H1 (cell line): ENCODE results near the gene TWIST1. TPM values are rescaled to one million over a fixed set of nuclear protein-coding genes. Genes with fewer than 3 reads are reported as not detected.

Experiments used
- CTCF ChIA-PET: fragments of 300-600 bp; sonication (Branson Sonifier 250); formaldehyde crosslinking; loops from one replicate; lab custom pipeline; 2021; ENCODE audit not compliant: partially characterized antibody; lab: Charles Lee
- POLR2A ChIA-PET: fragments of 300-600 bp; sonication (Branson Sonifier 250); formaldehyde crosslinking; loops from one replicate; lab custom pipeline; 2021; ENCODE audit warnings: inconsistent platforms; ENCODE audit not compliant: partially characterized antibody; lab: Charles Lee
- DNase-seq, 2 experiments: peaks; one replicate each; pipeline versions ENCODE4 v3.0.0 to v3.0.0-alpha.2; 2010 to 2022; ENCODE audit warnings: low spot score in 2 of 2, low read depth in 1 of 2, mixed read lengths in 1 of 2
- FAIRE-seq: peaks from 2 replicates; lab custom pipeline; 2011; peaks lifted over from hg19 to GRCh38; lab: Jason Lieb, UNC
- H2AFZ ChIP-seq: 2 replicates; pipeline ENCODE4 v1.8.1; 2012; ENCODE audit warnings: low read length, inconsistent platforms
- H2AK5ac ChIP-seq: 2 replicates; pipeline ENCODE4 v1.6.1; 2013; ENCODE audit warnings: low read depth, low read length
- H2BK120ac ChIP-seq: replicated peaks from 2 replicates; pipeline ENCODE3; 2013; ENCODE audit warnings: low read depth, low read length, inconsistent platforms
- H2BK12ac ChIP-seq: 2 replicates; pipeline ENCODE4 v1.6.1; 2013; ENCODE audit warnings: low read depth, low read length
- H2BK15ac ChIP-seq: 2 replicates; pipeline ENCODE4 v1.6.1; 2013; ENCODE audit warnings: low read length
- H2BK20ac ChIP-seq: 2 replicates; pipeline ENCODE4 v1.6.1; 2013; ENCODE audit warnings: low read length
- H2BK5ac ChIP-seq: 2 replicates; pipeline ENCODE4 v1.6.1; 2013; ENCODE audit warnings: low read depth, low read length
- H3K14ac ChIP-seq: 2 replicates; pipeline ENCODE4 v1.6.1; 2013; ENCODE audit warnings: inconsistent platforms; ENCODE audit not compliant: insufficient read length
- H3K18ac ChIP-seq: 2 replicates; pipeline ENCODE4 v1.6.1; 2013; ENCODE audit warnings: low read length; ENCODE audit errors: extremely low read depth
- H3K23ac ChIP-seq: 2 replicates; pipeline ENCODE4 v1.6.1; 2013; ENCODE audit warnings: inconsistent platforms; ENCODE audit not compliant: insufficient read length
- H3K23me2 ChIP-seq: 2 replicates; pipeline ENCODE4 v1.6.1; 2013; ENCODE audit warnings: low read depth, low read length
- H3K27ac ChIP-seq: 2 replicates; pipeline ENCODE4 v1.6.1; 2011; ENCODE audit warnings: low read depth, low read length, inconsistent platforms
- H3K27me3 ChIP-seq, 4 experiments: replicated peaks in 1 of 4; 1 replicate in 1 of 4; 2 replicates in 3 of 4; pipeline versions ENCODE4 v1.6.1 to v1.8.1; 2011 to 2013; ENCODE audit warnings: low read length in 3 of 4, mild to moderate bottlenecking in 3 of 4, inconsistent platforms in 2 of 4, mixed read lengths in 2 of 4, moderate library complexity in 1 of 4; ENCODE audit not compliant: control insufficient read depth in 3 of 4, insufficient read depth in 3 of 4; ENCODE audit errors: extremely low read depth in 1 of 4
- H3K36me3 ChIP-seq, 4 experiments: 2 replicates each; pipeline versions ENCODE4 v1.6.1 to v1.8.1; 2011 to 2013; ENCODE audit warnings: mild to moderate bottlenecking in 4 of 4, low read length in 3 of 4, moderate library complexity in 2 of 4, control low read depth in 1 of 4, inconsistent platforms in 1 of 4; ENCODE audit not compliant: insufficient read depth in 4 of 4, control insufficient read depth in 2 of 4
- H3K4ac ChIP-seq: replicated peaks from 2 replicates; pipeline ENCODE3; 2013; ENCODE audit warnings: low read length, low read depth, mixed read lengths, inconsistent platforms; ENCODE audit not compliant: insufficient read length
- H3K4me1 ChIP-seq, 4 experiments: replicated peaks in 1 of 4; 1 replicate in 1 of 4; 2 replicates in 3 of 4; pipeline versions ENCODE4 v1.6.1 to v1.8.1; 2011 to 2013; ENCODE audit warnings: low read length in 3 of 4, inconsistent platforms in 2 of 4, mixed read lengths in 1 of 4; ENCODE audit not compliant: insufficient read depth in 4 of 4, control insufficient read depth in 3 of 4
- H3K4me2 ChIP-seq, 2 experiments: 2 replicates each; pipeline versions ENCODE4 v1.6.1 to v1.8.1; 2011 to 2013; ENCODE audit warnings: low read depth in 2 of 2, low read length in 2 of 2, control low read depth in 1 of 2, inconsistent platforms in 1 of 2, mild to moderate bottlenecking in 1 of 2; ENCODE audit not compliant: insufficient read depth in 1 of 2
- H3K4me3 ChIP-seq, 4 experiments: fragments of 200-600, 300-600 bp in 1 of 4; sonication (generic), shearing (Covaris generic), sonication (Bioruptor Twin) in 1 of 4; 2 replicates each; pipeline versions ENCODE4 v1.5.1 to v1.8.1; 2011 to 2016; ENCODE audit warnings: low read length in 4 of 4, low read depth in 3 of 4, control low read depth in 2 of 4, inconsistent platforms in 2 of 4, mild to moderate bottlenecking in 2 of 4, mixed read lengths in 1 of 4, moderate library complexity in 1 of 4; ENCODE audit not compliant: insufficient read depth in 2 of 4; ENCODE audit errors: extremely low read depth in 1 of 4
- H3K56ac ChIP-seq: replicated peaks from 2 replicates; pipeline ENCODE3; 2013; ENCODE audit warnings: low read depth, mild to moderate bottlenecking, mixed read lengths, low read length, inconsistent platforms; ENCODE audit not compliant: insufficient read length
- H3K79me1 ChIP-seq: 2 replicates; pipeline ENCODE4 v1.6.1; 2013; ENCODE audit warnings: low read depth, low read length, control low read depth
- H3K79me2 ChIP-seq, 2 experiments: 2 replicates each; pipeline versions ENCODE4 v1.6.1 to v1.8.1; 2012 to 2013; ENCODE audit warnings: low read length in 2 of 2, mild to moderate bottlenecking in 2 of 2, inconsistent platforms in 1 of 2; ENCODE audit not compliant: insufficient read depth in 2 of 2, control insufficient read depth in 1 of 2
- H3K9ac ChIP-seq, 4 experiments: replicated peaks in 1 of 4; 1 replicate in 1 of 4; 2 replicates in 3 of 4; pipeline versions ENCODE4 v1.6.1 to v1.8.1; 2011 to 2013; ENCODE audit warnings: low read depth in 3 of 4, low read length in 3 of 4, control low read depth in 2 of 4, mild to moderate bottlenecking in 2 of 4, moderate library complexity in 2 of 4, inconsistent platforms in 1 of 4; ENCODE audit errors: extremely low read depth in 1 of 4
- H3K9me3 ChIP-seq, 2 experiments: 2 replicates each; pipeline versions ENCODE4 v1.6.1 to v1.8.1; 2012 to 2013; ENCODE audit warnings: mild to moderate bottlenecking in 2 of 2, moderate library complexity in 2 of 2, control low read depth in 1 of 2, inconsistent platforms in 1 of 2, low read depth in 1 of 2, low read length in 1 of 2, mixed read lengths in 1 of 2; ENCODE audit not compliant: insufficient read depth in 2 of 2
- H4K20me1 ChIP-seq, 2 experiments: replicated peaks in 1 of 2; 2 replicates each; pipeline versions ENCODE3 to v1.8.1; 2011 to 2013; ENCODE audit warnings: inconsistent platforms in 2 of 2, low read length in 2 of 2, mild to moderate bottlenecking in 1 of 2; ENCODE audit not compliant: insufficient read depth in 2 of 2, control insufficient read depth in 1 of 2
- H4K5ac ChIP-seq: 2 replicates; pipeline ENCODE4 v1.6.1; 2013; ENCODE audit warnings: low read length, low read depth, mixed read lengths, inconsistent platforms; ENCODE audit not compliant: insufficient read length
- H4K8ac ChIP-seq: 2 replicates; pipeline ENCODE4 v1.8.0; 2013; ENCODE audit warnings: mild to moderate bottlenecking, moderate library complexity, low read length, inconsistent platforms; ENCODE audit not compliant: insufficient read depth; ENCODE audit errors: extremely low read depth
- H4K91ac ChIP-seq: replicated peaks from 2 replicates; pipeline ENCODE3; 2013; ENCODE audit warnings: low read length, mixed read lengths, inconsistent platforms; ENCODE audit not compliant: insufficient read length
- ASH2L ChIP-seq: fragments of 200-600, 300-600 bp; sonication (generic); IDR thresholded peaks from one replicate; pipeline ENCODE4 v1.7.1; 2017; ENCODE audit warnings: low read length
- CBX8 ChIP-seq: fragments of 300-800, 300-1000 bp; sonication (generic); IDR thresholded peaks from 2 replicates; pipeline ENCODE4 v1.7.1; 2016; ENCODE audit warnings: low read depth, low read length, borderline replicate concordance
- CTBP2 ChIP-seq: IDR thresholded peaks from 2 replicates; pipeline ENCODE4 v1.7.0; 2011; ENCODE audit warnings: borderline replicate concordance, mild to moderate bottlenecking, moderate library complexity, mixed read lengths, low read length; ENCODE audit not compliant: insufficient read depth, insufficient read length
- EGR1 ChIP-seq: IDR thresholded peaks from 2 replicates; pipeline ENCODE4 v1.6.1; 2011; ENCODE audit warnings: low read depth, low read length, borderline replicate concordance
- EZH2 ChIP-seq: fragments of 200-600 bp; sonication (generic); IDR thresholded peaks from 2 replicates; pipeline ENCODE4 v1.7.1; 2012; ENCODE audit warnings: low read depth, mild to moderate bottlenecking, moderate library complexity, low read length, inconsistent platforms; ENCODE audit not compliant: severe bottlenecking
- SIRT6 ChIP-seq: IDR thresholded peaks from one replicate; pipeline ENCODE4 v1.7.1; 2012; ENCODE audit warnings: low read length, inconsistent platforms
- SUZ12 ChIP-seq: fragments of 200-600 bp; sonication (generic); IDR thresholded peaks from 2 replicates; pipeline ENCODE4 v1.6.1; 2012; ENCODE audit warnings: mild to moderate bottlenecking, inconsistent platforms, low read length, moderate library complexity, mixed read lengths
- TBP ChIP-seq: IDR thresholded peaks from 2 replicates; pipeline ENCODE4 v1.6.1; 2011; ENCODE audit warnings: low read depth, low read length, improper control_type of control experiment
- TCF12 ChIP-seq: IDR thresholded peaks from 2 replicates; pipeline ENCODE4 v1.6.1; 2011; ENCODE audit warnings: low read depth, mild to moderate bottlenecking, low read length
- WGBS, 2 experiments: shearing (Covaris generic) in 1 of 2; methylation state at CpG; one replicate each; pipeline versions ENCODE4 v1.1.6 to v1.1.7; 2013 to 2015; ENCODE audit warnings: low lambda C conversion rate in 2 of 2, mixed read lengths in 2 of 2, inconsistent platforms in 1 of 2, low coverage in 1 of 2, missing lambda C conversion rate in 1 of 2; ENCODE audit not compliant: insufficient replicate concordance in 2 of 2, insufficient coverage in 1 of 2, insufficient read length in 1 of 2; ENCODE audit errors: extremely low coverage in 1 of 2, missing lambda C conversion rate in 1 of 2; 5-methylcytosine and 5-hydroxymethylcytosine counted together
- polyA plus RNA-seq, 7 experiments: library from polyadenylated mRNA; depleted of rRNA in 3 of 7; stranded (reverse) in 5 of 7; unstranded in 2 of 7; fragments of >200 nt in 5 of 7; fragments of 200-250 nt in 2 of 7; gene quantifications; 1 replicate in 5 of 7; 2 replicates in 1 of 7; 4 replicates in 1 of 7; pipeline versions ENCODE4 v1.2.1 to v1.2.3, GENCODE V29; 2011 to 2013; ENCODE audit warnings: missing spikeins in 2 of 7, mixed read lengths in 2 of 7
- total RNA-seq: library from RNA; stranded (reverse); fragmentation: NEBNext Ultra II Directional; extraction: Animal tissue kit (Norgen Biotek cat#: 25700); gene quantifications from 2 replicates; pipeline ENCODE4 v1.2.1, GENCODE V29; 2021
- TF ChIP-seq, protein P1 (sequence below): IDR thresholded peaks from 2 replicates; pipeline ENCODE4 v1.6.1; 2012; ENCODE audit warnings: inconsistent platforms

Gene TWIST1
- total and polyA plus RNA-seq, 2 of the 8 experiments (the other 6 are each of a cell fraction or from before 2014, with no cell fraction given): 0.29 to 0.52 TPM

- CTCF ChIA-PET: interaction anchor here (0.6 to 1.3 kb wide), 6 partner anchors 10 to 608 kb away, joined by 3 to 5 read pairs (median 3); no protein-coding TSS in a partner anchor
- H3K56ac ChIP-seq: no peak overlapping the region
- POLR2A ChIA-PET: interaction anchor here (0.6 to 4.9 kb wide), 2 partner anchors 9 to 1464 kb away, joined by 4 to 41 read pairs; no protein-coding TSS in a partner anchor
- H2AFZ ChIP-seq: peak overlapping the region; percentile 99; the same call in 1 of the 2 replicates
- no peak for FAIRE-seq
- H2BK20ac ChIP-seq: 0 out of 2 replicates have a peak overlapping the region, but pooled peaks have one; percentile 67
- H3K27me3 ChIP-seq: peaks cover 65 to 99% (median 89%) of the 10 kb centered on the region in 4 experiments
- H3K4ac ChIP-seq: no peak overlapping the region
- H2BK12ac ChIP-seq: peak overlapping the region; percentile 5; the same call in 1 of the 2 replicates
- H3K4me3 ChIP-seq: peak overlapping the region; percentile 44 to 69 (median 62)
- H3K4me2 ChIP-seq: peak overlapping the region; percentile 98 to 100
- H2BK120ac ChIP-seq: no peak overlapping the region
- no peak overlapping the region for H3K14ac ChIP-seq
- H3K79me2 ChIP-seq: no peaks in the 10 kb centered on the region
- H3K27ac ChIP-seq: no peak overlapping the region
- no peak overlapping the region; the same call in 1 of the 2 replicates for H2BK15ac ChIP-seq
- H4K5ac ChIP-seq: no peak overlapping the region
- H3K9me3 ChIP-seq: no peaks in the 10 kb centered on the region
- peaks cover 5 to 19% of the 10 kb centered on the region in 2 experiments for H4K20me1 ChIP-seq
- H3K9ac ChIP-seq: peak overlapping the region in 1 of 4 experiments; percentile 26; a peak in 1 of 7 replicates
- WGBS, 2 experiments: 1% methylated on average over 65 of the region's 70 CpGs; no CpG with 5 or more reads in 1 of the 2 experiments
- H3K23me2 ChIP-seq: peaks cover 18% of the 10 kb centered on the region; the same call in 1 of the 2 replicates
- peaks cover 16 to 26% (median 20%) of the 10 kb centered on the region in 4 experiments for H3K4me1 ChIP-seq
- no peak overlapping the region for H2BK5ac ChIP-seq
- H3K36me3 ChIP-seq: no peaks in the 10 kb centered on the region; a peak in 1 of 8 replicates
- H3K79me1 ChIP-seq: no peaks in the 10 kb centered on the region
- peak in 1 of 2 experiments; percentile 77 for DNase-seq
- no peak overlapping the region for H2AK5ac ChIP-seq
- H4K91ac ChIP-seq: no peak overlapping the region
- no peak overlapping the region; the same call in 1 of the 2 replicates for H4K8ac ChIP-seq
- H3K18ac ChIP-seq: no peak overlapping the region
- no peak overlapping the region for H3K23ac ChIP-seq
- TF ChIP-seq, protein P1, sequence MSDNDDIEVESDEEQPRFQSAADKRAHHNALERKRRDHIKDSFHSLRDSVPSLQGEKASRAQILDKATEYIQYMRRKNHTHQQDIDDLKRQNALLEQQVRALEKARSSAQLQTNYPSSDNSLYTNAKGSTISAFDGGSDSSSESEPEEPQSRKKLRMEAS: 0 out of 2 replicates have a peak, but pooled peaks have one; percentile 8
- TF ChIP-seq SUZ12 (peak; percentile 98), EZH2 (peak; percentile 89), CBX8 (peak; percentile 85), EGR1 (0 out of 2 replicates have a peak, but pooled peaks have one; percentile 38), SIRT6 (no peak), TBP (no peak), CTBP2 (peak; percentile 97), TCF12 (no peak), ASH2L (peak; percentile 67)
Measured at GRCh38 chr7:19116121-19117090, 1.0 kb downstream of the TWIST1 start.
